ENCODE measurements around the gene HYCC2. TPM values are rescaled to one million over a fixed set of nuclear protein-coding genes. Genes with fewer than 3 reads are reported as not detected.

HYCC2 gene
- total RNA-seq, 1 donor from 2014 or later = 2.1 TPM

DNA sequence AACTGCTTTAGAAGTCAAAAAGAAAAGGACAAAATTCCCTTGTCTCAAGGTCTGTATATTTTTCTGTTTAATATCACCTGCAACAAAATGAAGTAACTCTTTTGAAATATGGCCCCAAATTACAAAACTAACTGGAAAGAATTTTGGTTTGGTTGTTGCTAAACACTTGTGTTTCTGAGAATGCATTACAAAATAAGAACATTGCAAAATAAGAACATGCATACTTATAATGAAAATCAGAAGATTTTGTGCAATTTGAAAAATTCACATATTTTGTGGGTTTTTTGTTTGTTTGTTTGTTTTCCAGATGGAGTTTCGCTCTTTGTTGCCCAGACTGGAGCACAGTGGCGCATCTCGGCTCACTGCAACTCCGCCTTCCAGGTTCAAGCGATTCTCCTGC lies 22.1 kb upstream of the HYCC2 start:
- no peak for DNase-seq (ENCODE audit: low spot score in 2 of 2)
- Histone ChIP-seq H3K27ac (no peak overlapping the region), H3K4me1 (no peaks in the 10 kb centered on the region), H3K27me3 (no peaks in the 10 kb centered on the region), H3K9me3 (no peaks in the 10 kb centered on the region), H3K36me3 (peaks cover 3 to 8% of the 10 kb centered on the region in 2 donors), H3K4me3 (no peak overlapping the region)
- TF ChIP-seq, protein P1, sequence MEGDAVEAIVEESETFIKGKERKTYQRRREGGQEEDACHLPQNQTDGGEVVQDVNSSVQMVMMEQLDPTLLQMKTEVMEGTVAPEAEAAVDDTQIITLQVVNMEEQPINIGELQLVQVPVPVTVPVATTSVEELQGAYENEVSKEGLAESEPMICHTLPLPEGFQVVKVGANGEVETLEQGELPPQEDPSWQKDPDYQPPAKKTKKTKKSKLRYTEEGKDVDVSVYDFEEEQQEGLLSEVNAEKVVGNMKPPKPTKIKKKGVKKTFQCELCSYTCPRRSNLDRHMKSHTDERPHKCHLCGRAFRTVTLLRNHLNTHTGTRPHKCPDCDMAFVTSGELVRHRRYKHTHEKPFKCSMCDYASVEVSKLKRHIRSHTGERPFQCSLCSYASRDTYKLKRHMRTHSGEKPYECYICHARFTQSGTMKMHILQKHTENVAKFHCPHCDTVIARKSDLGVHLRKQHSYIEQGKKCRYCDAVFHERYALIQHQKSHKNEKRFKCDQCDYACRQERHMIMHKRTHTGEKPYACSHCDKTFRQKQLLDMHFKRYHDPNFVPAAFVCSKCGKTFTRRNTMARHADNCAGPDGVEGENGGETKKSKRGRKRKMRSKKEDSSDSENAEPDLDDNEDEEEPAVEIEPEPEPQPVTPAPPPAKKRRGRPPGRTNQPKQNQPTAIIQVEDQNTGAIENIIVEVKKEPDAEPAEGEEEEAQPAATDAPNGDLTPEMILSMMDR (IDR thresholded peaks at IDR 0.05) = no peak
- intact Hi-C loops (cut with DNase I) = no loop called here

- intact Hi-C loops (cut with DNase I) = no loop called here
- DNase-seq (ENCODE audit: low spot score in 2 of 2) = no peak
- Histone ChIP-seq H3K27me3 (no peaks in the 10 kb centered on the region), H3K4me1 (no peaks in the 10 kb centered on the region), H3K9me3 (no peaks in the 10 kb centered on the region), H3K36me3 (peaks cover 15 to 33% of the 10 kb centered on the region in 2 donors), H3K27ac (no peak overlapping the region), H3K4me3 (no peak overlapping the region)
- TF ChIP-seq, protein P1 (IDR thresholded peaks at IDR 0.05) = no peak
Observed at GRCh38 chr2:201090574-201090973, 19.1 kb upstream of the HYCC2 start.

DNA sequence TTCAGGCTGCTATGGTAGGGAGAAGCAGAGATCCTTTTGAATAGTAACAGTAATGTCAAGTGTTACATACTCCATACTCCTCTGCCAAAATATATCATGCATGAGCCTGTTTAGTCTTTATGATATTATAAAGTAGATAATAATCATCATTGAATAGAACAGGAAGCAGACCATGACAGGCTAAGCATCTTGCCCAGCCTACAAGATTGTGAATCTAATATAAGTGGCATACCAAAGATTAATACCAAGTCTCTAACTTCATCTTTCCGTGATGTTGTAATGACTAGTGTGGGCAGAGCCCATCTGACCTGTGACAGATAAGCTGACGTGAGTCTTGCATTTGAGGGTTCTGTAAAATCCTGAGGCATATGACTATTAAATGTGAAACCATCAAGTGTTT lies 13.4 kb upstream of the HYCC2 start:
- no peak for DNase-seq (ENCODE audit: low spot score in 2 of 2)
- intact Hi-C loops (cut with DNase I) = no loop called here
- no peak overlapping the region for H3K27ac ChIP-seq
- H3K4me3 ChIP-seq = no peak overlapping the region
- H3K27me3 ChIP-seq = no peaks in the 10 kb centered on the region
- peaks cover 31 to 69% of the 10 kb centered on the region in 2 donors for H3K36me3 ChIP-seq
- H3K4me1 ChIP-seq = no peaks in the 10 kb centered on the region
- H3K9me3 ChIP-seq = no peaks in the 10 kb centered on the region
- TF ChIP-seq, protein P1 (IDR thresholded peaks at IDR 0.05) = no peak

DNA sequence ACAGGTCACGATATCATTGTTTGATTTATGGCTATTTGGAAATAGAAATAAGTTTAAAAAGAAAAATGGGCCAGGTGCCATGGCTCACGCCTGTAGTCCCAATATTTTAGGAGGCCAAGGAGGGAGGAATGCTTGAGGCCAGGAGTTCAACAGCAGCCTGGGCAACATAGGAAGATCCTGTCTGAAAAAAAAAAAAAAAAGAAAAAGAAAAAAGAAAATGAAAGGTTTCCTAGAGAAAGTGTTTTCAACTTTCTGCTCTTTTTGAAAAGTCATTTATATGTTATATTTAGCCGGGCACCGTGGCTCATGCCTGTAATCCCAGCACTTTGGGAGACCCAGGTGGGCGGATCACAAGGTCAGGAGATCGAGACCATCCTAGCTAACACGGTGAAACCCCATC lies 3.5 kb upstream of the HYCC2 start:
- Histone ChIP-seq H3K36me3 (peaks cover 10 to 12% of the 10 kb centered on the region in 2 donors), H3K27me3 (no peaks in the 10 kb centered on the region), H3K27ac (no peak overlapping the region), H3K4me3 (no peak overlapping the region), H3K9me3 (no peaks in the 10 kb centered on the region), H3K4me1 (peaks cover 6 to 10% of the 10 kb centered on the region in 2 donors)
- TF ChIP-seq, protein P1 (IDR thresholded peaks at IDR 0.05) = no peak
- intact Hi-C loops (cut with DNase I) = loop anchor here (5.0 kb wide), 1 partner anchor 188 kb away; the partner anchor contains the start of genes NIF3L1 and PPIL3
- DNase-seq (ENCODE audit: low spot score in 2 of 2) = no peak

DNA sequence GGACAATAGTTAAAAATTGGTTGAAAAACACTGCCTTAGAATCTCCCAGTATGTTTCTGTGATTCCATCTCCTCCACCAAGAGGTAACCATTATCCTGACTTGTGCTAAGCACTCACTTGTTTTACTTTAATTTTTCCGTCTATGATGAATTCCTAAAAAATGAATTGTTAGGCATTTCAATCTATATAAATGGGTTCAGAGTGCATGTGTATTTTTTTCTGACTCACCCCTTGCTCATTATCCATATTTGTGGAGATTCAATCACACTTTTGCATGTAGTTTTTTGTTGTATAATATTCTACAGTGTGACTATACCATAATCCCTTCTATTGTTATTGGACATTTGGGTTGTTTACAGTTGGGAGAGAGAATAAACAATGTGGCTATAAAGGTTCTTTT lies 1.6 kb upstream of the HYCC2 start:
- DNase-seq (ENCODE audit: low spot score in 2 of 2) = no peak
- Histone ChIP-seq H3K27me3 (no peaks in the 10 kb centered on the region), H3K4me3 (peak overlapping the region in 1 of 2 donors; percentile 93), H3K9me3 (no peaks in the 10 kb centered on the region), H3K27ac (no peak overlapping the region), H3K4me1 (peaks cover 10 to 12% of the 10 kb centered on the region in 2 donors), H3K36me3 (no peaks in the 10 kb centered on the region)
- intact Hi-C loops (cut with DNase I) = loop anchor here (5.0 kb wide), 1 partner anchor 186 kb away; the partner anchor contains the start of genes NIF3L1 and PPIL3
- TF ChIP-seq, protein P1 (IDR thresholded peaks at IDR 0.05) = no peak

- intact Hi-C loops (cut with DNase I) = loop anchor here (5.0 kb wide), 1 partner anchor 185 kb away; the partner anchor contains the start of genes NIF3L1 and PPIL3
- TF ChIP-seq, protein P1 (IDR thresholded peaks at IDR 0.05) = no peak
- peaks cover 12 to 18% of the 10 kb centered on the region in 2 donors for H3K4me1 ChIP-seq
- no peaks in the 10 kb centered on the region for H3K9me3 ChIP-seq
- H3K36me3 ChIP-seq = no peaks in the 10 kb centered on the region
- peak overlapping the region; percentile 87 to 93 for H3K4me3 ChIP-seq
- no peaks in the 10 kb centered on the region for H3K27me3 ChIP-seq
- DNase-seq (ENCODE audit: low spot score in 2 of 2) = no peak
- H3K27ac ChIP-seq = peak overlapping the region in 1 of 2 donors; percentile 80
Observed at GRCh38 chr2:201072201-201072530, 695 bp upstream of the HYCC2 start.

Data from ascending aorta (tissue), 2 donors.